Measurements from ENCODE around the gene MTERF2. TPM values are rescaled to one million over a fixed set of nuclear protein-coding genes. Genes with fewer than 3 reads are reported as not detected.

Gene MTERF2
- total RNA-seq, 1 experiment from 2014 or later, result 5.0 TPM

DNA sequence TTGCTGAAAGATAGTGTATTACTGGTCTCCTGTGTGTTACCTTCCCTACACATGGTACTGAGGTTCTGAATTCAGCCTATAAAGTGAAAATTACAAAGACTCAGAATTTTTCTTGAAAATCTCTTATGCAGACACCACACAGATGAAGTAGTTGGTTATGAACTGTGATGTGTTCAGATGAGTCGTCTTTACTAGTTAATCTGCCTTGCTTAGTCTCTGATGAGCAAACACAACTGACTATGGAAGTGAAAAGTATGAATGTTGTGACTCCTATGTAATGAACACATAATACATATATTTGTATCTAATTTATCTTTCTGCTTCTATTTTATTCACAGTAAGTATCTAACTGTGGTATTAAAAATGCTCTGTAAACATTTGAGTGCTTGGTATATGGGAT, 4.7 kb downstream of the MTERF2 start:
- Histone ChIP-seq H3K23ac (ENCODE audit: insufficient read length, low read depth, low read length) (no peak overlapping the region), H3K4me1 (ENCODE audit: insufficient read depth, low read length) (no peaks in the 10 kb centered on the region), H3K18ac (ENCODE audit: insufficient read length, low read depth, low read length) (no peak overlapping the region), H3K79me1 (ENCODE audit: insufficient read depth, low read depth, low read length, poor library complexity, severe bottlenecking) (no peaks in the 10 kb centered on the region), H2BK12ac (ENCODE audit: insufficient read length, low read depth, low read length) (no peak overlapping the region), H3K27me3 (ENCODE audit: insufficient read depth, low read length) (no peaks in the 10 kb centered on the region), H2AK5ac (ENCODE audit: insufficient read length, low read length) (no peak overlapping the region), H4K91ac (ENCODE audit: insufficient read length, low read depth, low read length) (no peak overlapping the region), H3K79me2 (ENCODE audit: insufficient read depth, low read length) (no peaks in the 10 kb centered on the region), H2AFZ (ENCODE audit: low read length) (no peak overlapping the region), H4K8ac (replicated peaks; ENCODE audit: insufficient read length, low read depth, low read length) (no peak overlapping the region), H3K4ac (ENCODE audit: low read depth, low read length) (no peak overlapping the region), H3K9ac (ENCODE audit: extremely low read depth, insufficient read length, low read length) (no peak overlapping the region), H3K56ac (ENCODE audit: insufficient read length, low read depth, low read length) (no peak overlapping the region), H3K4me2 (ENCODE audit: insufficient read depth, insufficient read length, low read length) (no peak overlapping the region), H3T11ph (ENCODE audit: low read length) (no peak overlapping the region), H3K9me3 (ENCODE audit: control insufficient read depth, low read depth, low read length) (no peaks in the 10 kb centered on the region), H4K5ac (ENCODE audit: insufficient read length, low read depth, low read length) (no peak overlapping the region), H3K23me2 (ENCODE audit: insufficient read length, low read depth, low read length, poor library complexity, severe bottlenecking) (peaks cover 6% of the 10 kb centered on the region), H2BK5ac (ENCODE audit: insufficient read length, low read length) (no peak overlapping the region), H2BK20ac (ENCODE audit: low read depth, low read length, poor library complexity, severe bottlenecking) (no peak overlapping the region), H2BK120ac (ENCODE audit: low read depth, low read length, poor library complexity, severe bottlenecking) (no peak overlapping the region), H3K14ac (ENCODE audit: insufficient read depth, low read length) (no peak overlapping the region), H3K27ac (ENCODE audit: insufficient read length, low read depth, low read length) (no peak overlapping the region), H4K20me1 (ENCODE audit: control insufficient read depth, insufficient read depth, insufficient read length) (no peaks in the 10 kb centered on the region), H2BK15ac (ENCODE audit: low read depth, low read length) (no peak overlapping the region)
- TF ChIP-seq, protein P1, sequence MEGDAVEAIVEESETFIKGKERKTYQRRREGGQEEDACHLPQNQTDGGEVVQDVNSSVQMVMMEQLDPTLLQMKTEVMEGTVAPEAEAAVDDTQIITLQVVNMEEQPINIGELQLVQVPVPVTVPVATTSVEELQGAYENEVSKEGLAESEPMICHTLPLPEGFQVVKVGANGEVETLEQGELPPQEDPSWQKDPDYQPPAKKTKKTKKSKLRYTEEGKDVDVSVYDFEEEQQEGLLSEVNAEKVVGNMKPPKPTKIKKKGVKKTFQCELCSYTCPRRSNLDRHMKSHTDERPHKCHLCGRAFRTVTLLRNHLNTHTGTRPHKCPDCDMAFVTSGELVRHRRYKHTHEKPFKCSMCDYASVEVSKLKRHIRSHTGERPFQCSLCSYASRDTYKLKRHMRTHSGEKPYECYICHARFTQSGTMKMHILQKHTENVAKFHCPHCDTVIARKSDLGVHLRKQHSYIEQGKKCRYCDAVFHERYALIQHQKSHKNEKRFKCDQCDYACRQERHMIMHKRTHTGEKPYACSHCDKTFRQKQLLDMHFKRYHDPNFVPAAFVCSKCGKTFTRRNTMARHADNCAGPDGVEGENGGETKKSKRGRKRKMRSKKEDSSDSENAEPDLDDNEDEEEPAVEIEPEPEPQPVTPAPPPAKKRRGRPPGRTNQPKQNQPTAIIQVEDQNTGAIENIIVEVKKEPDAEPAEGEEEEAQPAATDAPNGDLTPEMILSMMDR (conservative IDR thresholded peaks at IDR 0.05), result no peak
- Mint-ChIP-seq H3K4me1 (peaks cover 8 to 12% of the 10 kb centered on the region in 2 experiments), H3K36me3 (ENCODE audit: insufficient read depth in 1 of 3, low read depth in 3 of 3) (peaks cover 13 to 25% (median 21%) of the 10 kb centered on the region in 3 experiments; a peak in 6 of 7 replicates), H3K27ac (no peak overlapping the region), H3K9me3 (no peaks in the 10 kb centered on the region; a peak in 1 of 5 replicates), H3K27me3 (ENCODE audit: low read depth) (no peaks in the 10 kb centered on the region), H3K4me3 (no peak overlapping the region)
- DNase-seq, result no peak
- WGBS (ENCODE audit: extremely low coverage, insufficient read length, low lambda C conversion rate), result no CpG with 5 or more reads among the region's 1 CpG

Measured in H9 (cell line).